K562 (cell line): Measurements from ENCODE around the gene FAM187B. TPM values are rescaled to one million over a fixed set of nuclear protein-coding genes. Genes with fewer than 3 reads are reported as not detected.
A peak's percentile ranks its signal among the peaks of the same experiment; 100 is the strongest.

ENCODE experiments used
- ARID4B ChIP-seq: sonication (generic); formaldehyde crosslinking; IDR thresholded peaks from 2 replicates; pipeline ENCODE4 v1.8.0; 2022; ENCODE audit warnings: mild to moderate bottlenecking, missing genetic modification reagents
- CHD1 ChIP-seq: fragments of 200-600 bp; sonication (generic); IDR thresholded peaks from one replicate; pipeline ENCODE4 v1.6.1; 2012; ENCODE audit warnings: mild to moderate bottlenecking, moderate library complexity, low read length, inconsistent platforms
- ERF ChIP-seq: fragments of 450-650 bp; formaldehyde crosslinking; IDR thresholded peaks from 2 replicates; pipeline ENCODE4 v1.4.0; 2020; ENCODE audit warnings: mild to moderate bottlenecking, mixed read lengths
- MCM7 ChIP-seq, 2 experiments: fragments of 450-650 bp; IDR thresholded peaks; 2 replicates each; pipeline ENCODE4 v1.6.1; 2016 to 2018
- NR4A1 ChIP-seq, 2 experiments: fragments of 250-450 bp in 1 of 2; fragments of 450-650 bp in 1 of 2; sonication (Bioruptor Pico) in 1 of 2; IDR thresholded peaks; 2 replicates each; pipeline versions ENCODE4 v1.4.0 to v1.6.1; 2016 to 2020; ENCODE audit warnings: mild to moderate bottlenecking in 2 of 2, missing compliant biosample characterization in 1 of 2, missing genetic modification characterization in 1 of 2, moderate library complexity in 1 of 2
- PHF20 ChIP-seq: fragments of 450-650 bp; IDR thresholded peaks from 2 replicates; pipeline ENCODE4 v1.6.1; 2018; ENCODE audit not compliant: partially characterized antibody
- POLR2A ChIP-seq: fragments of 450-650 bp; conservative IDR thresholded peaks from 2 replicates; pipeline ENCODE4 v1.6.1; 2016
- POLR2G ChIP-seq: fragments of 200-400 bp; formaldehyde crosslinking; IDR thresholded peaks from 2 replicates; pipeline ENCODE4 v1.6.1; 2017; ENCODE audit warnings: low read depth, mild to moderate bottlenecking, antibody characterized with exemption, low read length, moderate library complexity
- RBM39 ChIP-seq: fragments of 200-400 bp; formaldehyde crosslinking; optimal IDR thresholded peaks from 2 replicates; pipeline ENCODE3; 2018; ENCODE audit warnings: low read depth, low read length
- SETDB1 ChIP-seq: IDR thresholded peaks from one replicate; pipeline ENCODE4 v1.6.1; 2012; ENCODE audit warnings: low read length, control low read depth, inconsistent platforms
- TBL1XR1 ChIP-seq, 2 experiments: IDR thresholded peaks; 2 replicates each; pipeline ENCODE4 v1.6.1; 2012; ENCODE audit warnings: improper control_type of control experiment in 2 of 2, low read length in 2 of 2, mild to moderate bottlenecking in 1 of 2
- THRB ChIP-seq: fragments of 450-650 bp; formaldehyde crosslinking; conservative IDR thresholded peaks from 2 replicates; pipeline ENCODE4 v1.4.0; 2022; ENCODE audit warnings: mild to moderate bottlenecking, missing genetic modification characterization
- ZNF41 ChIP-seq: fragments of 250-450 bp; sonication (Bioruptor Pico); conservative IDR thresholded peaks from 2 replicates; pipeline ENCODE4 v1.4.0; 2020; ENCODE audit warnings: mild to moderate bottlenecking
- ZNF561 ChIP-seq: fragments of 450-650 bp; formaldehyde crosslinking; conservative IDR thresholded peaks from 2 replicates; pipeline ENCODE4 v1.4.0; 2020; ENCODE audit warnings: mild to moderate bottlenecking, moderate library complexity
- ZNF592 ChIP-seq: fragments of 450-650 bp; IDR thresholded peaks from 2 replicates; pipeline ENCODE4 v1.6.1; 2017; ENCODE audit warnings: antibody characterized with exemption, mild to moderate bottlenecking
- polyA plus RNA-seq, 8 experiments: library from polyadenylated mRNA; depleted of rRNA in 4 of 8; stranded (reverse) in 5 of 8; unstranded in 3 of 8; fragments of >200 nt; fragmentation: Nextera tagmentation in 2 of 8; fragmentation: Illumina TruSeq in 1 of 8; extraction: Ambion mirVana in 2 of 8; extraction: Trizol in 1 of 8; gene quantifications; 2 replicates each; pipeline versions ENCODE4 v1.2.1 to v1.2.3, GENCODE V29; 2011 to 2014; ENCODE audit warnings: inconsistent platforms in 1 of 8, missing spikeins in 1 of 8
- total RNA-seq, 7 experiments: library from RNA; depleted of rRNA in 6 of 7; stranded (reverse); fragments of >200 nt in 6 of 7; fragmentation: Illumina TruSeq in 2 of 7; extraction: Trizol in 2 of 7; gene quantifications; 2 replicates each; pipeline versions ENCODE4 v1.2.1 to v1.2.3, GENCODE V29; 2011 to 2021; ENCODE audit warnings: low replicate concordance in 1 of 7

FAM187B gene
- total and polyA plus RNA-seq, 9 of the 15 experiments (the other 6 are each of a cell fraction or from before 2014, with no cell fraction given), result 0.04 to 0.09 TPM; not detected in 7

- TF ChIP-seq MCM7 (IDR thresholded peaks at IDR 0.05) (no peak), ZNF41 (CRISPR knock-in tag) (no peak), POLR2A (no peak), TBL1XR1 (IDR thresholded peaks at IDR 0.05; ENCODE audit: low read length in 2 of 2) (no peak), ERF (CRISPR knock-in tag) (no peak), THRB (CRISPR knock-in tag) (no peak), ZNF561 (CRISPR knock-in tag) (no peak), ZNF592 (peak; percentile 28; the same call in 1 of the 2 replicates), RBM39 (no peak), CHD1 (no peak), NR4A1 (CRISPR knock-in tag; IDR thresholded peaks at IDR 0.05) (no peak), NR4A1 (tag; IDR thresholded peaks at IDR 0.05) (0 out of 2 replicates have a peak, but pooled peaks have one; percentile 33), POLR2G (0 out of 2 replicates have a peak, but pooled peaks have one; percentile 18), PHF20 (no peak), SETDB1 (no peak), ARID4B (CRISPR knock-in tag) (no peak)
These were observed 3.6 kb downstream of the FAM187B start (continued) for GRCh38 chr19:35224681-35225571.
